Inferior parietal cortex (tissue), 1 donor: ENCODE measurements around the gene MDFI.

ENCODE experiments used
- DNase-seq: peaks from one replicate; pipeline ENCODE4 v3.0.0-alpha.2; 2016; ENCODE audit errors: extremely low spot score

MDFI gene

DNA sequence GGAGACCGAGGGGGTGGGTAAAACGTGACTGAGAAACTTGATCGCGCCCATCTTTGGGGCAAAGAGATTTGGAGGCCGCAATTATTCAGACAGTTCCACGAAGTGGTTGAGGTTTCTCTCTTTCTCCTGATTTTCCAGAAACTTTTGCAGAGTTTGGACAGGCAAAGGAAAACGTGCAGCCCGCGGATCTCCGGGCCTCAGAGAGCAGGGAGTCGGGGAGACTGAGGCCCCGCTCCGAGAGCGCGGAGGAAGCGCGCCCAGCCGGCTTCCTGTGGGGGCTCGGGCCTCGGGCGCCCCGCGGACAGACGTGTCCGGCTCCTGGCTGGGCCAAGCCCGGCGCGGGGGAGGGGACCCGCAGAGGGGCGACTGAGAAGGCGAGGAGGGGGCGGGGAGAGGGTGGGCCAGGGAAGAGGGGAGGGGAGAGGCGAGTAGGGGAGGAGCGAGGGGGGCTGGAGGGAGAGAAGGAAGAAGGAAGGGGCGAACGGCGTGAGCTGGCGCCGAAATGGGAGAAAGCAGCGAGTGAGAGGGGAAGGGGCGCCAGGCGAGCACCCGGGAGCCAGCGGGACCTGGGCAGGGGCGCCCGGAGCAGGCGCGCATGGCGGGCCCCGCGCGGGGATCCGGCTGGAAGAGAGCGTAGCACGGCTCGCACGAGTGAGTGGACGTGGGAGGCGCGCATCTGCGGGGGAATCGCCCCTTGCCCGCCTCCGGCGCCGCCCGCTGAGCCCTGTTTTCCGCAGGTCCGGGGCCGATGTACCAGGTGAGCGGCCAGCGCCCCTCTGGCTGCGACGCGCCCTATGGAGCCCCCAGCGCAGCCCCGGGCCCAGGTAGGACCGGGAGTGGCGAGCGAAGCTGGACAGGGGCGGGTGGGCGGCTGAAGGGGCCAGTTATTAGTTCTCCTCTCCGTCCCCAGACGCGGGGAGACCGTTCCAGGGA lies at the start of gene MDFI:
TSS of gene MDFI (plus strand) at position 467 of the 933 bp plus-strand sequence. CDS start at position 749, 282 bp downstream.
- no peak for DNase-seq

- DNase-seq = no peak
Measured at GRCh38 chr6:41589223-41589622, 49.0 kb upstream of the MDFI start.

DNA sequence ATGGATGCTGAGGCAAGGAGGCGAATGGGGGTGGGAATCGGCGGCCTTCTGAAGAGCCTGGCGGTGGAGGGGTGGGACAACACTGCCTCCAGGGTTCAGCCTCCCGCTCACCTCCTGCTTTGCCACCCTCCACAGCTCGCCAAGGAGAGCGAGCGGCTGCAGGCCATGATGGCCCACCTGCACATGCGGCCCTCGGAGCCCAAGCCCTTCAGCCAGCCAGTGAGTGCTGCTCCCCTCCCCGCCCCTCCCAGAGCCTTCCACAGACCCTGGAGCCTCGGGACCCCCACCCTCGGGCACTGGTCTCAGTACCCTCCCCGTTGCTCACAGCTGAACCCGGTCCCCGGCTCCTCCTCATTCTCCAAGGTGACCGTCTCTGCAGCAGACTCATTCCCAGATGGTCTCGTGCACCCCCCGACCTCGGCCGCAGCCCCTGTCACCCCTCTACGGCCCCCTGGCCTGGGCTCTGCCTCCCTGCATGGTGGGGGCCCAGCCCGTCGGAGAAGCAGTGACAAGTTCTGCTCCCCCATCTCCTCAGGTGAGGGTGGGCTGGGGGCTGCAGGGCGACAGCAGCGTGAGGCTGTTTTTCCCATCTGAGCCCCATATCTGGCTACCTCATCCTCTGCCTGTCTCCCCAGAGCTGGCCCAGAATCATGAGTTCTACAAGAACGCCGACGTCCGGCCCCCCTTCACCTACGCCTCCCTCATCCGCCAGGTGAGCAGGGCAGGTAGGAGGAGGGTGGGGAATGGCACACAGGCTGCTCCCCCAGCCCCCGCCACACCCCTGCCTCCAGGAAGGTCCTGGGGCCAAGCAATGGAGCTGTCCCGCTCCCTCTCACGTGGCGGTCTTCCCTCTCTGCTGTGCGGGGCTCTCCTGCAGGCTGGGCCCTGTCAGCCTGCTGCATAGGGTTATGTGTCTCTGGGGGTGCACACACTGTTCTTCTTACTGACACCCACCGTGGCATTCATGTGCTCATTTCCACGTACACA lies 48.3 kb upstream of the MDFI start:
- no peak for DNase-seq

DNA sequence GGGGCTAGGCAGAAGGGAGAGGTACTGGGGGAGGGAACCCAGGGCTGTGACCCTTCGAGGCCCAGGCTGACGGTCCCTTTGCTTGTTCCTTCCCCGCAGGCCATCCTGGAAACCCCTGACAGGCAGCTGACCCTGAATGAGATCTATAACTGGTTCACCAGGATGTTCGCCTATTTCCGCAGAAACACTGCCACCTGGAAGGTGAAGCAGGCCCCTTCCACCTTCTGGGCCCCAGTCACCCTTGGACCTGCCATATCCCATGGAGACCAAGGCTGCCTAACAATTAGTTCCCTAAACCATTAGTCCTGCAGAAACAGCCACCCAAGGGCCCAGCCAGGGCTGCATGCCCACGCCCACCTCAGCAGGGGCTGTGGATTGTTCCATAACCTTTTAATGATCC lies 47.1 kb upstream of the MDFI start:
- no peak for DNase-seq

DNA sequence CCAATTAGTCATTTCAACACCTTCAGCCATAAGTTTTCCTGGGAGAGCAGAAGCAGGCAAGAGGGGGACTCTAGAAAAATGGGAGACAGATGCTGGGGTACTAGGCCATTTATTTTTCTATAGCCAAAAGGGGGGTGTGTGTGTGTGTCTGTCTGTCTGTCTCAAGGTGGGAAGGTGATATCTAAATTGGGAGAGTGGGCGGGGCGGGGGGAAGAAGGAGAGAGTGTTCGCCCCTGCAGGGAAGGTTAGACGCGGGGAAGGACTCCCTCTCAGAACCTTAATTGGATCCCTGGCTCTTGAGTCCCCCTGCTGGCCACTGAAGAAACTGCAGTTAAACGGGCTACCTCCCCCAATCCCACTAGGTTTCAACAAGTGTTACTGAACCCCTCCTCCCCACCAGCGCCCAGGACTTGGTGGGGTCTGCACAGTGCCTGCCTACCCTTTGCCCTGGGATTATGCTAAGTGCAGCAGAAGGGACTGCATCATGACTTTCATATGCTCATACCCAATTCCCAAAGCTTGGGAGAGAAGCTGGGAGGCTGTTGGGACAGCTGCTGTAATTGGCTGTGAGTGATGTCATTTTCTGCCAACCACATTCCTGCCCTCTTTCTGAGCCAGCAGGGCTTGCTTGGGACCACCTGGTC lies 46.3 kb upstream of the MDFI start:
- peak; percentile 88 for DNase-seq

GRCh38 chr6:41593406-41593805 lies 44.9 kb upstream of the MDFI start:
- DNase-seq = no peak

DNA sequence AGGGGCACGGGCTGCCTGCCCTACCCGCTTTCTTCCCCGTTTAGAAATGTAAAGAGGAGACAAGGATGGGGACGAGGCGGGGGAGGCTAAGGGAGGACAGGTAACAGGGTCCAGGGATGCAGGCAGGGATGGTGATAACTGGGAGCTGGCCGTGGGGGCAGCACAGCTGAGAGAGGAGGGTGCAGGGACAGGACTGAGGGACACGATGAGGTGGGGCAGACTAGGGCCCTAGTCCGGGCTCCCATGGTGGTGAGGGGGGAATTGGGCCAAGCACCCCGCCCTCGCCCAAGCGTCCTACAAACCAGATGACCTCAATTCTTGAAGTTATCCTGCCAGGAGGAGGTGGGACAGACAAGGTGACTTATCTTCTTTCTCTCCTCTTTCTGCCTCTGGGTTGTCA lies 44.4 kb upstream of the MDFI start:
- no peak for DNase-seq

DNA sequence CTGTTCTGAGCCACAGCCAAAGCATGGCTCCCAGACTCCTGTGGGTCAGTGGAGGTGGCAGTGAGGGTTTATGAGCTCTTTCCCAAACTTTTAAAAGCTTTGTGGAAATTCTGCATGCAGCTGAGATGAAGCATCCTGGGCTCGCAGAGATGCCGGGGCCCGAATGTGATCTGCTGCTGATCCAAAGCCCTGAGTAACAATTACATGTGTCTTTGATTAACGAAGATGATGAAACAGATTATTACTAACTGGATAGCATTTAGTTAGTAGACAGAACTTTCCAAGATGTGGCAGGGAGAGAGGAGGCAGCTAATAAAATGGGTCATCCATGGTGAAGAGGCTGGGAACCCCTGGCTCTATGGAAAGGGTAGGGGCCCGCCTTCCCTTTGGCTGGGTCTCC lies 43.9 kb upstream of the MDFI start:
- no peak for DNase-seq

- no peak for DNase-seq
Measured at GRCh38 chr6:41594766-41595165, 43.5 kb upstream of the MDFI start.

GRCh38 chr6:41595166-41595565 lies 43.1 kb upstream of the MDFI start:
- no peak for DNase-seq

GRCh38 chr6:41596096-41596685 lies 42.1 kb upstream of the MDFI start:
- DNase-seq = no peak

DNA sequence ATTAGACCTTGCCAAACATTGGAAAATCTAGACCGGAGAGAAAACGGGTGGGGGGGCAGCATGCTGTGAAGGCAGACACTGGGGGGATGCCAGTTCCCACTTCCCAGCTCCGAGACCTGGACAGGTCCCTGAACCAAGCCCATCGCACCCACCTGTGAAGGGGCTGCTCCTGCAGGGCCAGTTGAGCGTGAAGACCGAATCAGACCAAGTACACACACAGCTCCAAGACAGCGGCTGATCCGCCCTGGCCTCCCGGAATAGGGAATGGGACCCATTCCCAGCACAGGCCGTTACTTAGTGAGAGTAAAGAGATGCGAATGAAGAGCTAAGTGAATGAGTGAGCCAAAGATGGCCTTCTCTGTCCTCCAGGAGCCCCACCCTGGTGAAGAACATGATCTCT lies 41.5 kb upstream of the MDFI start:
- no peak for DNase-seq

- no peak for DNase-seq
Measured at GRCh38 chr6:41597246-41598000, 40.8 kb upstream of the MDFI start.

- no peak for DNase-seq
Measured at GRCh38 chr6:41598670-41599014, 39.6 kb upstream of the MDFI start.

DNA sequence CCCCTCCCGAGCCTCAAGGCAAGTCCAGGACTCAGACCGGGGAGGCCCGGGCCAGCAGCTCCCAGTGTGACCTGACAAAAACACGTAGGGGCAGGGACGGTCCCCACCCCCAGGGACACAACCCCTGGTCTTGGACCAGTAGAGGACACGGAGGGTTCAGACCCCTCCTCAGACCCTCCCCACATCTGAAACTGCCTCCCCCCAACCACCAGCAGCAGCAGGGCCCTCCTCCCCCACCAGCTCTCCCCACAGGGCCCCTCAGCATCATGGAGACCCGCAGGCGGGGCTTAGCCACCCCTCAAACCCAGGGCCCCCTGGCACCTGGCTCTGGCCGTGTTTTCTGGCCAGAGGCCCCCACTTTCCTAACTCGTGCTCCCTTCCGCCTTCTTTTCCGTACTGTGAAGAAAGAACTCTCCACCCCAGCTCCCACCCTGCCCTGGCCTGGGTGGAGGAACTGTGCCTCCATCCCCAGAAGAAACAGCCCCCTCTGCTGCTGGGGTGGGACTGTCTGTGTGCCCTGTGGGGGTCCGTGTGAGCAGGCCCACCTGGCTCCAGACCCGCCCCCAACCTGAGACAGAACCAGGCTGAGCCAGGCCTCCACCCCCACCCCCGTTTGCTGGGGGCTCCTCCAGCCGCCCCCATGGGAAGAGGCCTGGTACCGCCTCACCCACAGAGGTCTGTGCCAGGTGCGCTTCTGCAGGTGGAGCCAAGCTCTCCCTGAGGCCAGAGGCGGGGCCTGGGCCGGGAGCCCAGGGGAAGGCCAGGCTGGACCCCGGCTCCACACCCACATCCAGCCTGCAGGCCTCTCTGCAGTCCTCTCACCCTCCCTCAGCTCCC lies 39.0 kb upstream of the MDFI start:
- DNase-seq = no peak

DNA sequence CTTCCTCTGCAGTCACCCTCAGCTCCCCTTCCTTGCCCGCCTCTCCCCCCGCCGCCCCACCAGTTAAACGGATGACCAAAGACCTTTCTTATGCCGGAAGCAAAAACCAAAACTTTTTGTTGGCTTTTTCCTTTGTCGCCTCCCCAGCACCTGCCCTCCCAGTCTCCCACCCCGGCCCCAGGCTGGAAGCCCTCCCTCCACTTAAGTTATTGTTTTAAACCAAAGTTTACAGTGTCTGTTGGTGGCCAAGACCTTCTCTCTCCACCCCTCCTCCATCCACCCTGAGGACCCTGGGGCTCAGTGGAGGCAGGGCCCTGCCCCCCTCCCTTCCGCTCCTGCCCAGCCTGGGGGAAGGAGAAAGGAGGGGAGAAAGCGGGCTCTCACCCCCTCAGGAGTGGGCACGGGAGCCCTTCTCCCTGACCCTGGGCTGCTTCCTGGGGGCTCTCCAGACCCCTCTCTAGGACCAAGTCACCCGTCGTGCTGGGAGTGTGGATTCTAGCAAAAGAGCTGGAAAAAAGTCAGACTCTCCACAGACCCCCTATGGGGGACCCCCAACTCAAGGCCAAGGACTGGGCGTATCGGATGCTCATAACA lies 38.3 kb upstream of the MDFI start:
- no peak for DNase-seq

DNA sequence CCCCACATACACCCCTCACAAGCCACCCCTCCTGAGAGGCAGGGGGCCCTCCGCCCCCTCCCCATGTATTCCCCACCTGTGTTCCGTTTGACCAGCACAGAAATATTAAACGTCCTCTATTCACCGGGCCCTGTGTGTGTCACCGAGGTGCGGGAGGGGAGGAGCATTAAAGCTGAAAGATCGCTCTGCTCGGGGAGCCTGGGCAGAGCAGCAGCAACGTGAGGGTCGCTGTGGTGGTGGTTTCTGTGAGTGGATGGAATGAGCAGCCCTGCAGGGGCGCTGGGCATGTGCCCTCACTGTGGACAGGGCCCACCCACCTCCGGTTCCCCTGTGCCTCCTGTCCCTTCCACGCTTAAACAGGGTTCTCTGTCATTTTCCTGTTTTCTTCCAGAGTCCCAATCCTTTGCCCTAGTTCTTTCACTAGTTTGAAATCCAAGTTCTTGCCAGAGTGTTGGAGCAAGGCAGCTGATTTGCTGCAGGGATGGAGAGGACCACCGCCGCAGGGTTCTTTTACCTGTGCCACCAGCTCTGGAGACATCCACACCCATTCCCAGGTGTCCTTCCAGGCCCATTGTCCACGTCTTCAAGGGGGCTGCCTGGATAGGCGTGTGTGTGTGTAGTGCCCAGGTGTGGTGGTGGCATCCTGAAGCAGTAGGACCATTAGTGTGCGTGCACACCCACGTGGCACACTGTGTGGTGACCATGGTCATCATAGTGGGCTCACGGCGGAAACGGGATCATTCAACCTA lies 37.6 kb upstream of the MDFI start:
- DNase-seq = no peak

GRCh38 chr6:41601248-41601549 lies 37.1 kb upstream of the MDFI start:
- DNase-seq = no peak

DNA sequence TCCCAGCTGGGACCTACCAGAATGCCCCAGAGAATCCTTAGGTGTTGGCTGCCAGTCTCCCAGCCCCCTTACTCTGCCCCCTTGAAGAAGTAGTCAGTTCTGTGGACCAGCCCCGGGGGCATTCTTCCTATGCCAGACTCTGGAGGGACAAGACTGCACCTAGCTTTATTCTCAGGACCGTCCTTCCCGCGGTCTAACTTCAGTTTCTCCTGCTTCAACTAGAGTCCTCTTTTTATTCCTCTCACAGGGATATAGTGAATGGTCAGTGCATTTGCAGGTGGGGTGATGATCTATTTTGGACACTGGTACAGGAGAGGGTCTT lies 35.9 kb upstream of the MDFI start:
- no peak for DNase-seq
